Measurements from ENCODE around the gene RNASE7.
"Not testable (repeated sequence)": the region's sequence is repeated elsewhere in the genome, so short reads cannot be mapped to it uniquely, and the experiment has no call there.

DNA sequence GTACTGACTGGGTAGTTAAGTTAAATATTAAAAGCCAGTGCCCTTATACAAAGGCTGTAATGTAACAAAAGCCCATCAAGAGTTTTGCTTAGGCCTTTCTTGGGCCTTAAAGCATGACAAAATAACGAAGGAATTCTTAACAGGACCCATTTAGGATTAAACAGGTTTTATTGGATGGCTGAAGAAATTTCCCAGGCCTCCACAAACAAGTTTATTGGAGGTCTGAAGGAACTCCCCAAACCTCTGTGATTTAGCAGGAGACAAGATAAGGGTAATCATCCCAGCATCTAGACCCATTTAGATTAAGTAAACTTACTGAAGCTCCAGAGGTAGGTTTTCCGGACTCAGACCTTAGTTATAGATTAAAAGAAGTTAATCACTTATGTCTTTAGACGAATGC lies 32.4 kb upstream of the RNASE7 start:
- TF ChIP-seq, protein P1, sequence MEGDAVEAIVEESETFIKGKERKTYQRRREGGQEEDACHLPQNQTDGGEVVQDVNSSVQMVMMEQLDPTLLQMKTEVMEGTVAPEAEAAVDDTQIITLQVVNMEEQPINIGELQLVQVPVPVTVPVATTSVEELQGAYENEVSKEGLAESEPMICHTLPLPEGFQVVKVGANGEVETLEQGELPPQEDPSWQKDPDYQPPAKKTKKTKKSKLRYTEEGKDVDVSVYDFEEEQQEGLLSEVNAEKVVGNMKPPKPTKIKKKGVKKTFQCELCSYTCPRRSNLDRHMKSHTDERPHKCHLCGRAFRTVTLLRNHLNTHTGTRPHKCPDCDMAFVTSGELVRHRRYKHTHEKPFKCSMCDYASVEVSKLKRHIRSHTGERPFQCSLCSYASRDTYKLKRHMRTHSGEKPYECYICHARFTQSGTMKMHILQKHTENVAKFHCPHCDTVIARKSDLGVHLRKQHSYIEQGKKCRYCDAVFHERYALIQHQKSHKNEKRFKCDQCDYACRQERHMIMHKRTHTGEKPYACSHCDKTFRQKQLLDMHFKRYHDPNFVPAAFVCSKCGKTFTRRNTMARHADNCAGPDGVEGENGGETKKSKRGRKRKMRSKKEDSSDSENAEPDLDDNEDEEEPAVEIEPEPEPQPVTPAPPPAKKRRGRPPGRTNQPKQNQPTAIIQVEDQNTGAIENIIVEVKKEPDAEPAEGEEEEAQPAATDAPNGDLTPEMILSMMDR (IDR thresholded peaks at IDR 0.05; ENCODE audit: low read depth, low read length), result not testable (repeated sequence)
- TF ChIP-seq EZH2phosphoT487 (IDR thresholded peaks at IDR 0.05; ENCODE audit: low read depth), result not testable (repeated sequence)

Measured in OCI-LY3 (cell line).